ENCODE data around the gene RPS27. TPM values are rescaled to one million over a fixed set of nuclear protein-coding genes. Genes with fewer than 3 reads are reported as not detected.

Gene RPS27
- total RNA-seq, 2 donors from 2014 or later = 1,937 to 3,992 TPM

DNA sequence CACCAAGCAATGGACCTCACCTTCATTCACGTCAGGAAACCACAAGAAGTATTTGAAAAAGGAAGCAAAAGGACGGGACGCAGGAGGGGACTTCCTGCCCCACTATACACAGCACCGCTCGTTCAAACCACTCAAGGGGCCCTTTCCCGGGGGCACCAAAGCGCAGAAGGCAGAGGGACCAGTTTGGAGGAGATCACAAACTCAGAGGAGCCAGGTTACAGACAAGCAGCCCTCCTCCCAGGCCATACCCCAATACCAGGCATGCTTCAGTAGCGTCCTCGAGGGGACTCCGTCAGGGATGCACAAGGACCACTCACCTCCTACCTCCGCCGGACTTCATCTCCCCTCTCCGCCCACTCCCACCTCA, 32.8 kb upstream of the RPS27 start:
- Histone ChIP-seq H3K9me3 (no peaks in the 10 kb centered on the region), H3K27me3 (replicated peaks; ENCODE audit: insufficient read depth) (no peaks in the 10 kb centered on the region), H3K4me1 (replicated peaks) (no peaks in the 10 kb centered on the region), H3K27ac (peak overlapping the region; percentile 96 to 97), H3K36me3 (peaks cover 0 to 1% of the 10 kb centered on the region in 2 donors), H3K4me3 (peak overlapping the region; percentile 83 to 96)
- 0% methylated on average over 13 of the region's 13 CpGs for WGBS
- no peak for DNase-seq (ENCODE audit: low spot score)
- TF ChIP-seq POLR2A (IDR thresholded peaks at IDR 0.05) (no peak), POLR2AphosphoS5 (IDR thresholded peaks at IDR 0.05) (no peak)
- TF ChIP-seq, protein P1, sequence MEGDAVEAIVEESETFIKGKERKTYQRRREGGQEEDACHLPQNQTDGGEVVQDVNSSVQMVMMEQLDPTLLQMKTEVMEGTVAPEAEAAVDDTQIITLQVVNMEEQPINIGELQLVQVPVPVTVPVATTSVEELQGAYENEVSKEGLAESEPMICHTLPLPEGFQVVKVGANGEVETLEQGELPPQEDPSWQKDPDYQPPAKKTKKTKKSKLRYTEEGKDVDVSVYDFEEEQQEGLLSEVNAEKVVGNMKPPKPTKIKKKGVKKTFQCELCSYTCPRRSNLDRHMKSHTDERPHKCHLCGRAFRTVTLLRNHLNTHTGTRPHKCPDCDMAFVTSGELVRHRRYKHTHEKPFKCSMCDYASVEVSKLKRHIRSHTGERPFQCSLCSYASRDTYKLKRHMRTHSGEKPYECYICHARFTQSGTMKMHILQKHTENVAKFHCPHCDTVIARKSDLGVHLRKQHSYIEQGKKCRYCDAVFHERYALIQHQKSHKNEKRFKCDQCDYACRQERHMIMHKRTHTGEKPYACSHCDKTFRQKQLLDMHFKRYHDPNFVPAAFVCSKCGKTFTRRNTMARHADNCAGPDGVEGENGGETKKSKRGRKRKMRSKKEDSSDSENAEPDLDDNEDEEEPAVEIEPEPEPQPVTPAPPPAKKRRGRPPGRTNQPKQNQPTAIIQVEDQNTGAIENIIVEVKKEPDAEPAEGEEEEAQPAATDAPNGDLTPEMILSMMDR (IDR thresholded peaks at IDR 0.05) = no peak
- intact Hi-C loops (cut with DNase I) = no loop called here

DNA sequence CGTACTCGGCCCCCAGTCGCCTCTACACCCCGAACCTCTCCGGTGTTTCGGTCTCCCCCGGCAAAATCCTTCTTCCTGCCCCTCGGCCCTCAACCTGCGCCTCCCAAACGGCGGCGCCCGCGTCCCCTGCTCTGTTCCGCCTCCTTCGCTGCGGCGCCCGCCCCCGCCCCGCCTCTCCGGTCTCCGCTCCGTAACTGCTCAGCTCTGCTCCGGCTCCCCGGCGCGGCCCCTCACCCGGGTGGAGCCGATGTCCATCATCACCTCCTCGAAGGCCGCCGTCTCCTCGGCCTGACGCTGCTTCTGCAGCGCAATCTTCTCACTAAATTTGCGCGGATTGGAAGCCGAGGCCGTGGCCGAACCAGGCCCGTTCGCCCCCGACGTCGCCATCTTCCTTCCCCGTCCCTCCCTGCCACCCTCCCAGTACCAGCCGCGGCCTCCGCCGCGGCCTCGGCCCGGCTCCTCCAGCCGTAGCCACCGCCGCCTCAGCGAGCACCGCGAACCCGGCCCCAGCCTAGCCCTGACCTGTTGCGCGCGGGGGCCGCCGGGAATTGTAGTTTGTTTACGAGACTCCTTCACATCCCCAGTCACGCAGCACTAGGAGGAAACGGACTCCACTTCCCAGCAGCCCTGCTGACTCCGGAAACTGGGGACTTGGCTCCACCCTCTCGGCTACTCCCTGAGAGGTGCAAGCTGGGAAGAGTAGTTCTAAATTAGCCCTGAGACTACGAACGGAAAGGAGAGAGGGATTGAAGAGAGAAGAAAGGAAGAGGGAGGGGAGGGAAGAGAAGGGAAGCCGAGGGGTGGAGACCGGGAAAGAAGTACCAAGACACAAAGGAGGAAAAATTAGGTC, 32.2 kb upstream of the RPS27 start, which contains the start of gene CRTC2:
Gene CRTC2 (minus strand): TSS at position 502 of the 850 bp plus-strand sequence. CDS start 115 bp downstream, at position 387.
- H3K9me3 ChIP-seq = no peaks in the 10 kb centered on the region
- no peaks in the 10 kb centered on the region for H3K4me1 ChIP-seq (replicated peaks)
- intact Hi-C loops (cut with DNase I) = no loop called here
- peak within 1 kb of the TSS; percentile 83 to 96 for H3K4me3 ChIP-seq
- peak within 1 kb of the TSS; percentile 96 to 97 for H3K27ac ChIP-seq
- no peaks in the 10 kb centered on the region for H3K27me3 ChIP-seq (replicated peaks; ENCODE audit: insufficient read depth)
- peak; percentile 99 for DNase-seq (ENCODE audit: low spot score)
- TF ChIP-seq, protein P1 (IDR thresholded peaks at IDR 0.05) = no peak
- TF ChIP-seq POLR2A (IDR thresholded peaks at IDR 0.05) = peak; percentile 83
- peak; percentile 99 for TF ChIP-seq POLR2AphosphoS5 (IDR thresholded peaks at IDR 0.05)
- H3K36me3 ChIP-seq = no peaks in the 10 kb centered on the region
- WGBS = 1% methylated on average over 66 of the region's 75 CpGs

DNA sequence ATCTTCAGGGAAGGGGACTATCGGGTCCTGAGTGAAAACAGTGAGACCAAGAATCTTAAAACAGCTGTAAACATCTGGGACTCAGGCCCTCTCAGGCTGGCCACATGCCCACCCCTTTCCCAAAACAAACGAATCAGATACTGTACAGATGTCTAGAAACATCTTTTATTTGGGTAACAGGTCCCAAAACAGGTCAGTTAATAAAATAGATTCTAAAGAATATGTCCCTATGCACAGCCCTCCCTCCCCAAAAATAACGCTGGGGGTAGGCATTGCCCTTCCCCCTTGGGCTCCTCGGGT, 31.7 kb upstream of the RPS27 start:
- no peak for DNase-seq (ENCODE audit: low spot score)
- Histone ChIP-seq H3K36me3 (no peaks in the 10 kb centered on the region), H3K4me1 (replicated peaks) (no peaks in the 10 kb centered on the region), H3K9me3 (no peaks in the 10 kb centered on the region), H3K27me3 (replicated peaks; ENCODE audit: insufficient read depth) (no peaks in the 10 kb centered on the region), H3K27ac (peak overlapping the region; percentile 96 to 97), H3K4me3 (peak overlapping the region in 1 of 2 donors; percentile 83)
- intact Hi-C loops (cut with DNase I) = no loop called here
- TF ChIP-seq POLR2A (IDR thresholded peaks at IDR 0.05) (no peak), POLR2AphosphoS5 (IDR thresholded peaks at IDR 0.05) (no peak)
- TF ChIP-seq, protein P1 (IDR thresholded peaks at IDR 0.05) = no peak
- WGBS = 6% methylated on average over 4 of the region's 4 CpGs

DNA sequence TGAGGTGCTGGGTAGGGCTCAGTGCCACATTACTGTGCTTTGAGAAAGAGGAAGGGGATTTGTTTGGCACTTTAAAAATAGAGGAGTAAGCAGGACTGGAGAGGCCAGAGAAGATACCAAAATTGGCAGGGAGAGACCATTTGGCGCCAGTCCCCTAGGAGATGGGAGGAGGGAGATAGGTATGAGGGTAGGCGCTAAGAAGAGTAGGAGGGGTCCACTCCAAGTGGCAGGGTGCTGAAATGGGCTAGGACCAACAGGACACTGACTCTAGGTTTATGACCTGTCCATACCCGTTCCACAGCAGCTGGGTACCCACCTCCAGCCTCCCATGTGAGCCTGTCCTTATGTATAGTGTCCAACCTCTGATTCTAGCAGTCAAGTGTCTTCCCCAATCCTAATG, 31.1 kb upstream of the RPS27 start:
- no peaks in the 10 kb centered on the region for H3K4me1 ChIP-seq (replicated peaks)
- intact Hi-C loops (cut with DNase I) = no loop called here
- DNase-seq (ENCODE audit: low spot score) = no peak
- no peak for TF ChIP-seq POLR2AphosphoS5 (IDR thresholded peaks at IDR 0.05)
- H3K9me3 ChIP-seq = no peaks in the 10 kb centered on the region
- peak overlapping the region; percentile 96 to 97 for H3K27ac ChIP-seq
- H3K27me3 ChIP-seq (replicated peaks; ENCODE audit: insufficient read depth) = no peaks in the 10 kb centered on the region
- H3K36me3 ChIP-seq = no peaks in the 10 kb centered on the region
- 51% methylated on average over 3 of the region's 3 CpGs for WGBS
- H3K4me3 ChIP-seq = no peak overlapping the region

DNA sequence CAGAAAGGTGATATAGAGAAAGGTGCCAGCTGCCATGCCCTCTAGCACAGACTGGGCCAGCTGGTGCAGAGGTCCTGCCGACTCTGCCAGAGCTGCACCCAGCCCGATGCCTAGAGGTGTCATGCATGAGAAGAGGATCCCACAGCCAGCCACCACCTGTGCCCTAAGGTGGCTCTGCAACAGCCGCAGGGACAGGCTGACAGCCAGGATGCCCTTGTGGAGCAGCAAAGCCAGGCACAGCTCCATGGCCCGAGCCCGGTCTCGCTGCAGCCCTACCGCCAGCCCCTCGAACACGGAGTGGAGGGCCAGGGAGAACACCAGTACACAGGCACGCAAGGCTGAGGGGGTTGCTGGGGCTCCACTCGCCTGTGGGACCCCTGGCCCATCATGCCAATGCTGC, 30.4 kb upstream of the RPS27 start:
- H3K27me3 ChIP-seq (replicated peaks; ENCODE audit: insufficient read depth) = no peaks in the 10 kb centered on the region
- DNase-seq (ENCODE audit: low spot score) = no peak
- intact Hi-C loops (cut with DNase I) = no loop called here
- no peaks in the 10 kb centered on the region for H3K9me3 ChIP-seq
- WGBS = 94% methylated on average over 11 of the region's 11 CpGs
- no peaks in the 10 kb centered on the region for H3K36me3 ChIP-seq
- no peak for TF ChIP-seq POLR2A (IDR thresholded peaks at IDR 0.05)
- no peak for TF ChIP-seq POLR2AphosphoS5 (IDR thresholded peaks at IDR 0.05)
- TF ChIP-seq, protein P1 (IDR thresholded peaks at IDR 0.05) = no peak
- H3K27ac ChIP-seq = peak overlapping the region in 1 of 2 donors; percentile 97
- no peaks in the 10 kb centered on the region for H3K4me1 ChIP-seq (replicated peaks)
- no peak overlapping the region for H3K4me3 ChIP-seq

Measured in prostate gland (tissue), 2 donors.